Superior temporal gyrus (tissue), 1 donor: ENCODE data around the gene CLDN4.
"Not testable (repeated sequence)": the region's sequence is repeated elsewhere in the genome, so short reads cannot be mapped to it uniquely, and the experiment has no call there.

Experiments
- DNase-seq: peaks from one replicate; pipeline ENCODE4 v3.0.0-alpha.2; 2016; ENCODE audit errors: extremely low spot score

CLDN4 gene

GRCh38 chr7:73823873-73824592 is 6.8 kb upstream of the CLDN4 start:
- DNase-seq: no peak

DNA sequence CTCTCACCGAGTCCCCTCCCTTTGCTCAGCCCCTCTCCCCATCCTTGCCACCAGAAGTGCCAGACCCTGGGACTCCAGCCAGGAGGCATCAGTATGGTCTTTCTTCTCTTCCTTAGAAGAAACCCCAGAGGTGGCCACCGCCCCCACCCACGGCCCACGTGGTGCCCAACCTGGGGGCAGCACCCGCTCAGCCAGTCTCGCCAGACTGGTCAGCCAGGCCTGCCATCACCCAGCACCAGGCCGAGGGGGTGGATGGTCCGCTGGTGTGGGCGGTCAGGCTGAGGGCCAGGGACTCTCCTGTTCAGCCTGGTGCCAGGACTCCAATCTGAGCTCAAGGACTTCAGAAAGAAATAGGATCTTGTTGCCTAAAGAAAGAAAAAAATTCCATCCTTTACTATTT is 5.8 kb upstream of the CLDN4 start:
- no peak for DNase-seq

DNA sequence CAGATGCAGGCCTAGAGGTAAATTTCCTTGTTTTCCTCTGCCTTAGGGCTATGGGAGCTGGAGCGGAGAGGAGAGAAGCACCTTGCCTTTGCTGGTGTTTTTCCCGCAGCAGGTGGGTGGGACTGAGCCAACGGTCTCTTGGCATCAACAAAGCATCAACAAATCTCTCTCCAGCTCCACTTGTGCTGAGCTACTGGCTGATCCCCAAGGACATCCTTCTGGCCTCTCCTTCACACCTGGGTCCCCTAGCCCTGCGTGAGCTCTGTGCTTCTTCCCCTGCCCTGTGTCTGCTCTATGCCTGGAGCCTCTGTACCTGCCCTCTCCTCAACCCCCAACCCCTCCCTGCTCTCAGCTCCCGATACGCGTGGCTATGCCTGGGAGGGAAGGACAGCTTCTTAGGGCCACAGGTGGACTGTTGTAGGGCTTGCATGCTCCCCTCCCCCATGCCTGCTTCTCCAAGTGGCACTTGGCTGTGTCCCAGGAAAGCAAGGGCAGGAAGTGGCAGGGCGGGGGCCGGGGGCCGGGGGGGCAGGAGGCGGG is 3.2 kb upstream of the CLDN4 start:
- no peak for DNase-seq

DNA sequence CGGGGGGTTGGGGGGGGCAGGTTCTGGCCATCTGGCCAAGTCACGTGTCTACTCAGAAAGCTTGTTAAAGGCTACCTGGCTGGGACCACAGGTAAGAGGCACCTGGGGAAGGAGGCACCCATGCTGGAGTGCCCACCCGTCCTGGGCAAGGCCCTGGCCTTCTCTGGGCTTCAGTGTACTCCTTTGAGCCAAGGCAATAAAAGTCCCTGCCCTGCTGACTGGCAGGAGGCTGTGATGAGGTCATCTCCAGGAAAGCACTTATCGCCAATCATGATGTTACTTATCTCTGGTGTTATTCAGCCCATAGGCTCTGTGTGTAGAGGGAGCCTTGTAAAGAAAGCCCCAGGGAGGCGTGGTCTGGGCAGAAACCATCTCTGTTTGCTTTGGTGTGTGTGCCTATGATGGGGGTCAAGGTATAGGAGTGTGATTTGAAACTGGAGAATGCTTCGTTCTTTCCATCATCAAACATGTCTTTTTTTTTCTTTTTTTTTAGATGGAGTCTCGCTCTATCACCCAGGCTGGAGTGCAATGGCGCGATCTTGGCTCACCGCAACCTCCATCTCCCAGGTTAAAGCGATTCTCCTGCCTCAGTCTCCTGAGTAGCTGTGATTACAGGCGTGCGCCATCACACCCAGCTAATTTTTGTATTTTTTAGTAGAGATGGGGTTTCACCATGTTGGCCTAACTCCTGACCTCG is 2.5 kb upstream of the CLDN4 start:
- no peak for DNase-seq

DNA sequence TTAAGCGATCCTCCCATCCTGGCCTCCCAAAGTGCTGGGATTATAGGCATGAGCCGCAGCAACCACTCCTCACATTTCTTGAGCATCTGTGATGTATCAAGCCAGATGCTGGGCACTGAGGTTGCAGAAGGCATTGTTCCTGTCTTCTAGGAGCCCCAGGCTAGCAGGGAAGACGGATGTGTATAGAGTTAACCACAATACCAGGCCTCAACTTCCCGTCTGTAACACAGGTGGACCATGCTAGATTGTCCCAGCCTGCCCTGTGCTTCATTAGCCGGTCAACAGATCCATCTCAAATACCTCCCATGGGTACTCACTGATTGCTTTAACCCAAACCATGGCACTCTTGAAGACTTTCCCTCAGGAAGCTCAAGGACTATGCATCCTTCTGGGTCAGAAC is 1.8 kb upstream of the CLDN4 start:
- DNase-seq: no peak

DNA sequence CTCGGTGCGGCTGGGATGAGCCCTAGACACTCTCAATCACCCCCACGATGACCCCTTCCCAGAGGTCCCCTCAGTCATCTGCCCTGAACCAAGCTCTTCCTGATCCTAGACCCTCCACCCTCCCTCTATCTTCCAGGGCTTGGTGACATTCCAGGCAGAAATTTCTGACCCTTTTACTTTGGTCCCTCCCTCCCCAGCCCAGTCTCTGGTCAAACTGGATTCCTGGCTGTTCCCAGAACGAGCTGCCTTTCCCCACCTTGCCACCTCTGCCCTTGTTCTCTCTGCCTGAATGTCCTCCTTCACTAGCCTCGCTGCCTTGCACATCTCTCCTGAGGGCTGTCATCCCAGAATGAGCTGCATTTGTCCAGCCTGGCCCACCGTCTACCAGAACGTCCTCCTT is 1.3 kb upstream of the CLDN4 start:
- DNase-seq: no peak

DNA sequence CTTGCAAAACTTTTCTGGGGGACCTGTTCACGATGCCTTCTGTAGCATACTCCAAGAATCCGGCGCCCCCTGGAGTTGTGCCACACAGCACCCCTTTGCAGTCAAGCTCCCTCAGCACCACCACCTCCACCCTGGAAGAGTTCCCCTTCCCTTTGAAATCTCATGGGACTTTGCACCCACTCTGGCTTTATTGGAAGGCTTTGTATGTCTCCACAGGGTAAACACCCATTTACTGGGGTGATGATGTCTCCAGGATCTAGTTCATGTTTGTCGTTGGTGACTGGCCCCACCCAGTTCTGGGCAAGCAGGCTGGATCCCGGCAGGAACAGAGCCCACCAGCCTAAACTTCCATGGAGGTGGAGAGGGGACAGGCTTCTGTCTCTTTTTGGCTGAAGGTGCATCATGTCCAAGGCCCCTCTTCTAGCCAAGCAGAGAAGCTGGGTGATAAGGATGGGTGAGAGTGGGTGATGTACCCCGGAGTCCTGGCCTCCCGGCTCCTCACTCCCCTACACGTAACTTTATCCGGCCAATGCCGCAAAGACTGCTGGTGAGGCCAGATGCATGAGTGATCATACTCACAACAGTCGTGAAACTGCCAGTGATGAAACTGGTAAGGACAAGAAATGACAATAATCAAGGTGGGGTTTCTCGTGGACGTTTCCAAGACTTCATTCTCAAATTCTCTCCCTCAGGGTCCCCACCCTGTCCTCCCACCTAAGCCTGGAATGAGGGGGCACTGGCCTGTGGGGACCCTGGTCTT is 695 bp upstream of the CLDN4 start:
- no peak for DNase-seq

DNA sequence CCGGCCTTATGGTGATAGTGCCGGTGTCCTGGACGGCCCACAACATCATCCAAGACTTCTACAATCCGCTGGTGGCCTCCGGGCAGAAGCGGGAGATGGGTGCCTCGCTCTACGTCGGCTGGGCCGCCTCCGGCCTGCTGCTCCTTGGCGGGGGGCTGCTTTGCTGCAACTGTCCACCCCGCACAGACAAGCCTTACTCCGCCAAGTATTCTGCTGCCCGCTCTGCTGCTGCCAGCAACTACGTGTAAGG is 713 bp downstream of the CLDN4 start:
- no peak for DNase-seq

GRCh38 chr7:73831834-73832651 is 1.2 kb downstream of the CLDN4 start:
- no peak for DNase-seq

DNA sequence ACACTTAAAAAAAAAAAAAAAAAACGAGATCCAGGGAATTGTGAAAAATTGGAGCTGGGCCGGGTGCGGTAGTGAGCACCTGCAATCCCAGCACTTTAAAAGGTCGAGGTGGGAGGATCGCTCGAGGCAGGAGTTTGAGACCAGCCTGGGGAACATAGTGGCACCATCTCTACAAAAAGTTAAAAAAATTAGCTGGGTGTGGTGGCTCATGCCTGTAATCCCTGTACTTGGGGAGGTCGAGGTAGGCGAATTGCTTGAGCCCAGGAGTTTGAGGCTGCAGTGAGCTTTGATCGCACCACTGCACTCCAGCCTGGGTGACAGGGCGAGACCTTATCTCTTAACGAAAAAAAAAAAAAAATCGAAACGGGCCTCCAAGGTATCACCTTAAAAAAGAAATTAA is 2.0 kb downstream of the CLDN4 start:
- no peak for DNase-seq

DNA sequence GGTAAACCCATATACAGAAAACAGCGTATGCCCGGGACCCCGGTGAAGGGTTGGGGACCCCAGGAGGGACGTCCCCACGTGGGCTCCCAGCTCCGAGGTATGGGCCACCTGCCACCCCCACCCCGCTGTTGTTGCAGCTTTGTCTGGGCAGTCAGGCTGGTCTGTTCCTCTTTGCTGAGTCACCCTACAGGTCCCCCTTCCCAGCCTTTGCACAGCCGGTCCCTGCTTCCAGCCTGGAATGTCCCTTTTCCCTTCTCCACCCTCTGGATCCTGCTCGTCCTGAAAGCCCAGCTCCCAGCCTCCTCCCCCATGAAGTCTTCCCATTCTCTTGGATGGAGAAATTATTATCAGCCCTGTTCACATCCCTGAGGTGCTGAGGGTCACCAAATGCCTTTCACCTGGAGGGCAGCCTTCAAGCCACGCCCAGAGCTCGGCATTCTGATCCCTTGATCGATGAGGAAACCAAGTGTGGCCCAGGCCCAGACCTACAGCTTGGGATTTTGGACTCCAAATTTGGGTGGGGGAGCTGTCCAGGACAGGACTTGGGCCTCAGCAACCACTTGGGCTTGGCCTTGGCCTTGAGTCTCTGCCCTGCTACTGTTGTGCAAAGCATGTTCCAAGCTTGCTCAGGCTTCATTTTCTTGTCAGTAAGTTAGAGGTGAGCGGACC is 2.6 kb downstream of the CLDN4 start:
- DNase-seq: no peak

- no peak for DNase-seq
Measured at GRCh38 chr7:73834626-73835191, 3.9 kb downstream of the CLDN4 start.

GRCh38 chr7:73837167-73837566 is 6.4 kb downstream of the CLDN4 start:
- not testable (repeated sequence) for DNase-seq

DNA sequence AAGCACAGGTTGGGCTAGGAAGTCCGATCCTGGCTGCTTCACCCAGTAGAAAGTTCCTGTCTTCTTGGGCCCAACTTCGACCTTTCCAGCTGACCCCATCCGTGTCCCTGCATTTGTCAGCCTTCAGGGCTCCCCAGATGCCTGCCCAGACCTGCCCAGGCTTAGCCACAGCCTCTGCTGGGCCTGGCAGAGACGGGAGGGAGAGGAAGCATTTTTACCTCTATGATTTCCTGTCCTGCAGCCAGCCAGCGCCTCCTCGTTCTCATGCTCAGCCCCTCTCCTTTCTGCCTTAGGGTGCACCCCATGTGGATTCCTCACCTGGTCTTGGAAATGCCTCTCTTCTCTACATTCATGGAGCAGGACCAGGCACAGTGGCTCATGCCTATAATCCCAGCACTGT is 7.8 kb downstream of the CLDN4 start:
- no peak for DNase-seq

- no peak for DNase-seq
Measured at GRCh38 chr7:73839290-73839689, 8.5 kb downstream of the CLDN4 start.

- no peak for DNase-seq
Measured at GRCh38 chr7:73839743-73840714, 9.2 kb downstream of the CLDN4 start.

DNA sequence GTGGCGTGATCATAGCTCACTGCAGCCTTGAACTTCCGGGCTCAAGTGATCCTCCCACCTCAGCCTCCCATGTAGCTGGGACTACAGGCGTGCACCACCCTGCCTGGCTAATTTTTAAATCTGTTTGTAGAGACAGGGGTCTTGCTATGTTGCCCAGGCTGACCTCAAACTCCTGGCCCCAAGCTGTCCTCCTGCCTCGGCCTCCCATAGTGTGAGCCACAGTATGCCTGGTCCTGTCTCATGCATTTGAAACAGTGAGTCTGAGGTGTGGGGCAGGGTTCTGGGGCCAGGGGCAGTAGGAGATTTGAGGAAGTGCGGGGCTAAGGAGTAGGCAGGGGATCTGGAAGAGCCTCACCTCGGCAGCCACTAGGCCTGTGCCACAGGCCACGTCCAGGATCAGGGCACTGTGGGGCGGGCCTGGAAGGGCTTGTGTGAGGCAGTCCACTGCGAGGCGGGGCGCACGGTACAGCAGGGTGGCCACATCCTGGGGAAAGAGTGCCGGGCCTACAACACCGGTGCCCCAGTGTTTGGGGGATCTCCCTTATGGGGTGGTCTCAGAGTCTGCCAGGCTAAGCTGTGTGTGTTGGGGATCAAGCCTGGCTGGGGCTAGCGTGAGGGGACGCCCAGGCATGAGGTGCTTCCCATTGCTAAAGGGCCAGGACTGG is 10.1 kb downstream of the CLDN4 start:
- DNase-seq: no peak

DNA sequence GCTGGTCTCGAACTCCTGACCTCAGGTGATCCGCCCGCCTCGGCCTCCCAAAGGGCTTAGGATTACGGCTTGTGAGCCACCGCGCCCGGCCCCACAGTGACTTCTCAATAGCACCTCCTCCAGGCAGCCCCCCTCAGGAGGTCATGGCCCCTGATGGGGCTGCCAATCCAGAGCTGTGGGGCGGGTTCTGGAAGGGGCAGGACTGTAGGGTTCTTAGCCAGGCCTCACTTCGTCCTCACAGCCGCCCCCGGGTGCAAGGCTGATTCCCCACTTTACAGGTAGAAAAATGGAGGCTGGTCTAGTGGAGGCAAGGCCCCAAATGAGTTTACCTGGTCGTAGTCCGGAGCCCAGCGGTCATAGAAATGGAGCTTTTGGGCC is 10.9 kb downstream of the CLDN4 start:
- DNase-seq: no peak
